GM23338 (cell line): ENCODE results near the gene MRGPRF. TPM values are rescaled to one million over a fixed set of nuclear protein-coding genes. Genes with fewer than 3 reads are reported as not detected.

Experiments used
- ATAC-seq: fragments of 200-7000 bp; cut with Tn5 transposase; 3 replicates; pipeline ENCODE4 v1.9.1; 2020
- DNase-seq: peaks from one replicate; pipeline ENCODE4 v3.0.0-alpha.2; 2015; ENCODE audit warnings: low spot score
- H2AFZ ChIP-seq: fragments of 200-600 bp; sonication (generic); 2 replicates; pipeline ENCODE4 v1.8.0; 2016; ENCODE audit warnings: antibody characterized with exemption, mild to moderate bottlenecking, moderate library complexity
- H3F3A ChIP-seq: fragments of 200-600 bp; sonication (generic); replicated peaks from 2 replicates; pipeline ENCODE4 v1.8.0; 2017; ENCODE audit warnings: antibody characterized with exemption, mixed run types, low read depth
- H3K27ac ChIP-seq: fragments of 200-600 bp; sonication (generic); 2 replicates; pipeline ENCODE4 v1.6.1; 2016; ENCODE audit warnings: low read depth
- H3K27me3 ChIP-seq: fragments of 200-600 bp; sonication (generic); 2 replicates; pipeline ENCODE4 v1.8.0; 2016; ENCODE audit warnings: mild to moderate bottlenecking, mixed run types, moderate library complexity; ENCODE audit not compliant: insufficient read depth
- H3K36me3 ChIP-seq: fragments of 200-600 bp; sonication (generic); 2 replicates; pipeline ENCODE4 v1.8.0; 2016; ENCODE audit warnings: mild to moderate bottlenecking; ENCODE audit not compliant: insufficient read depth
- H3K4me1 ChIP-seq: fragments of 200-600 bp; sonication (generic); 2 replicates; pipeline ENCODE4 v1.8.0; 2016; ENCODE audit warnings: mild to moderate bottlenecking, moderate library complexity; ENCODE audit not compliant: insufficient read depth
- H3K4me2 ChIP-seq: fragments of 200-600 bp; sonication (generic); 2 replicates; pipeline ENCODE4 v1.7.1; 2017; ENCODE audit warnings: mixed run types
- H3K4me3 ChIP-seq: fragments of 200-600 bp; sonication (generic); 2 replicates; pipeline ENCODE4 v1.6.1; 2016; ENCODE audit warnings: mixed run types
- H3K79me2 ChIP-seq: fragments of 200-600 bp; sonication (generic); replicated peaks from 2 replicates; pipeline ENCODE4 v1.8.0; 2017; ENCODE audit warnings: mild to moderate bottlenecking; ENCODE audit not compliant: insufficient read depth
- H3K9me2 ChIP-seq: fragments of 200-600 bp; sonication (generic); 2 replicates; pipeline ENCODE4 v1.8.0; 2017; ENCODE audit not compliant: insufficient read depth
- H4K20me1 ChIP-seq: fragments of 200-600 bp; sonication (generic); replicated peaks from 2 replicates; pipeline ENCODE4 v1.8.0; 2017; ENCODE audit warnings: mild to moderate bottlenecking; ENCODE audit not compliant: insufficient read depth
- H3K27ac Mint-ChIP-seq: 2 replicates; pipeline ENCODE4 v1.8.0; 2020; ENCODE audit warnings: inconsistent platforms, mild to moderate bottlenecking, moderate library complexity, mixed read lengths
- H3K27me3 Mint-ChIP-seq: 3 replicates; pipeline ENCODE4 v1.8.0; 2022; ENCODE audit warnings: low read depth, mild to moderate bottlenecking, moderate library complexity, mixed read lengths, inconsistent platforms; ENCODE audit not compliant: insufficient read depth, poor library complexity
- H3K36me3 Mint-ChIP-seq: 3 replicates; pipeline ENCODE4 v1.8.0; 2021; ENCODE audit warnings: low read depth, mild to moderate bottlenecking, inconsistent platforms, moderate library complexity, mixed read lengths
- H3K4me1 Mint-ChIP-seq: 3 replicates; pipeline ENCODE4 v1.8.0; 2020; ENCODE audit warnings: mild to moderate bottlenecking, inconsistent platforms, mixed read lengths
- H3K4me3 Mint-ChIP-seq: 3 replicates; pipeline ENCODE4 v1.8.0; 2021; ENCODE audit warnings: moderate library complexity, mild to moderate bottlenecking, inconsistent platforms, mixed read lengths
- H3K9me3 Mint-ChIP-seq: 3 replicates; pipeline ENCODE4 v1.8.0; 2020; ENCODE audit warnings: moderate library complexity, mild to moderate bottlenecking, inconsistent platforms, mixed read lengths
- CREB1 ChIP-seq: fragments of 250-450 bp; sonication (Bioruptor Pico); IDR thresholded peaks from 2 replicates; pipeline ENCODE4 v1.5.0; 2020; ENCODE audit warnings: low read depth, mild to moderate bottlenecking, moderate library complexity
- CTCF ChIP-seq, 2 experiments: fragments of 200-600 bp in 1 of 2; sonication (generic) in 1 of 2; conservative IDR thresholded peaks; 2 replicates each; pipeline versions ENCODE4 v1.5.1 to v1.6.1; 2016 to 2017; ENCODE audit warnings: antibody characterized with exemption in 2 of 2, low read depth in 2 of 2, mild to moderate bottlenecking in 2 of 2, moderate library complexity in 1 of 2
- ETS1 ChIP-seq: IDR thresholded peaks from 2 replicates; pipeline ENCODE4 v1.6.1; 2016; ENCODE audit warnings: antibody characterized with exemption
- EZH2 ChIP-seq: fragments of 200-600 bp; sonication (generic); IDR thresholded peaks from one replicate; pipeline ENCODE4 v1.8.0; 2017; ENCODE audit warnings: antibody characterized with exemption, mild to moderate bottlenecking, low read depth; ENCODE audit not compliant: unreplicated experiment
- EZH2phosphoT487 ChIP-seq: fragments of 200-600 bp; sonication (generic); IDR thresholded peaks from one replicate; pipeline ENCODE4 v1.8.1; 2018; ENCODE audit warnings: antibody characterized with exemption; ENCODE audit not compliant: unreplicated experiment
- JUNB ChIP-seq: IDR thresholded peaks from one replicate; pipeline ENCODE4 v1.6.1; 2016; ENCODE audit warnings: antibody characterized with exemption; ENCODE audit not compliant: unreplicated experiment
- NANOG ChIP-seq: IDR thresholded peaks from 2 replicates; pipeline ENCODE4 v1.6.1; 2016; ENCODE audit warnings: antibody characterized with exemption, borderline replicate concordance
- POLR2AphosphoS5 ChIP-seq: IDR thresholded peaks from 2 replicates; pipeline ENCODE4 v1.6.1; 2016; ENCODE audit warnings: antibody characterized with exemption, low read depth
- REST ChIP-seq: IDR thresholded peaks from one replicate; pipeline ENCODE4 v1.6.1; 2018; ENCODE audit warnings: antibody characterized with exemption; ENCODE audit not compliant: unreplicated experiment
- STAT1 ChIP-seq: IDR thresholded peaks from one replicate; pipeline ENCODE4 v1.6.1; 2016; ENCODE audit warnings: antibody characterized with exemption; ENCODE audit not compliant: unreplicated experiment
- ZNF114 ChIP-seq: fragments of 250-450 bp; sonication (Bioruptor Pico); IDR thresholded peaks from 2 replicates; pipeline ENCODE4 v1.5.0; 2020; ENCODE audit warnings: mild to moderate bottlenecking, moderate library complexity
- ZNF462 ChIP-seq: fragments of 250-450 bp; sonication (Bioruptor Pico); IDR thresholded peaks from 2 replicates; pipeline ENCODE4 v1.5.0; 2020; ENCODE audit warnings: mild to moderate bottlenecking, moderate library complexity
- polyA plus RNA-seq: library from polyadenylated mRNA; unstranded; fragments of >200 nt; fragmentation: Nextera tagmentation; extraction: Ambion mirVana; gene quantifications from 2 replicates; pipeline ENCODE4 v1.2.1, GENCODE V29; 2016
- total RNA-seq: library from RNA; depleted of rRNA; stranded (reverse); fragments of >200 nt; shearing (Covaris generic); gene quantifications from 2 replicates; pipeline ENCODE4 v1.2.3, GENCODE V29; 2014

Gene MRGPRF
- total and polyA plus RNA-seq, 2 experiments from 2014 or later: 3.3 to 9.0 TPM

GRCh38 chr11:68973219-68973618 is 39.8 kb downstream of the MRGPRF start:
- 0 out of 2 replicates have a peak, but pooled peaks cover 3% of the 10 kb centered on the region for H3K9me2 ChIP-seq
- H2AFZ ChIP-seq: no peak overlapping the region
- H3K4me1 ChIP-seq: no peaks in the 10 kb centered on the region
- Mint-ChIP-seq H3K27ac (no peak overlapping the region), H3K4me3 (no peak overlapping the region), H3K4me1 (peaks cover 5% of the 10 kb centered on the region; the same call in 2 of the 3 replicates), H3K36me3 (peaks cover 3% of the 10 kb centered on the region; the same call in 2 of the 3 replicates), H3K9me3 (peaks cover 6% of the 10 kb centered on the region), H3K27me3 (peaks cover 2% of the 10 kb centered on the region)
- H3K27me3 ChIP-seq: no peaks in the 10 kb centered on the region
- H3K36me3 ChIP-seq: no peaks in the 10 kb centered on the region
- H3K4me3 ChIP-seq: no peak overlapping the region
- no peak for DNase-seq
- H3K4me2 ChIP-seq: no peak overlapping the region
- no peaks in the 10 kb centered on the region for H3F3A ChIP-seq
- no peak overlapping the region for H3K27ac ChIP-seq
- no peak for ATAC-seq
- no peak for TF ChIP-seq ZNF462
- TF ChIP-seq CREB1 (CRISPR knock-in tag): no peak
- no peak for TF ChIP-seq CTCF (conservative IDR thresholded peaks at IDR 0.05; ENCODE audit: low read depth in 2 of 2)
- TF ChIP-seq STAT1: no peak
- TF ChIP-seq ETS1: no peak
- TF ChIP-seq REST: no peak
- TF ChIP-seq EZH2: no peak
- TF ChIP-seq JUNB: no peak
- no peak for TF ChIP-seq ZNF114
- TF ChIP-seq NANOG: no peak
- TF ChIP-seq EZH2phosphoT487: no peak
- no peak for TF ChIP-seq POLR2AphosphoS5
- H4K20me1 ChIP-seq: no peaks in the 10 kb centered on the region
- H3K79me2 ChIP-seq: no peaks in the 10 kb centered on the region
